Stimulated activated CD8-positive, alpha-beta memory T cell treated with anti-CD3 and anti-CD28 coated beads, Interleukin-4, amount 100 ng/mL, for 24 hours (primary cell): Measurements from ENCODE around the gene AKT1.
"Not testable (repeated sequence)": the region's sequence is repeated elsewhere in the genome, so short reads cannot be mapped to it uniquely, and the experiment has no call there.

ENCODE experiments used
- DNase-seq: peaks from one replicate; pipeline ENCODE4 v3.0.0-alpha.2; 2020; ENCODE audit warnings: low read depth

AKT1 gene

GRCh38 chr14:104738375-104739019 lies 57.1 kb downstream of the AKT1 start:
- no peak for DNase-seq

- DNase-seq: no peak
Observed at GRCh38 chr14:104735830-104736642, 59.5 kb downstream of the AKT1 start.

DNA sequence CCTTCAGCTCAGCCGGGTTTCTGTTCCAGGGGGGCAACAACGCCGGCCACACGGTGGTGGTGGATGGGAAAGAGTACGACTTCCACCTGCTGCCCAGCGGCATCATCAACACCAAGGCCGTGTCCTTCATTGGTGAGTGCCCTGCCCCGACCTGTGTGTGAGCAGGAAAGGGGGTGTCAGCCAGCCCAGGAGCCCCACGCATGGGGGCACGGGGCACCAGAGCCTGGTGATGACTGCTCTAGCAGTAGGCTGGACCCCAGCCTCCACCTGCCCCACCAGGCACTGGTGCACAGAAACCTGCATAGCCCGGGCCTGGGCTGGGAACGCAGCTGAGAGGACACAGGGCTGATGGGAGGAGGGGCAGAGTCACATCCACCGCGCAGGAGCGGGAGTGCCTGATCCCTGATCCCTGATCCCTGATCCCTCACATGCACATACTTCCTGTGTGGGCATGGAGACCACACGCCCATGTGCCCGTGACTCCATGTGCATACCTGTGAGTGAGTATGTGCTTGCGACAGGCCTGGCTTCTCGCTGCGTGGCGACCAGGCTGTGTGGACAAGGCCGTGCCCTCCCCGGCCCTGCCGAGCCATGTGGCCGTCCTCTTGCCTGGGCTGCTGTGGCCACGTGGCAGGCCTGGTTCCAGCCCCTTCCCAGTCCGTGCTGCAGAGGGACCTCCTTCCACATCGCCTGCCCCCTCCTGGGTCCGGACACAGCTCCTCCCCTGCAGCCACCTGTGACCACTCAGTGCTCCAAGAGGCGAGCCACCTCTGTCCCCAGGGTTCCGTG lies 60.4 kb downstream of the AKT1 start:
- DNase-seq: no peak

- DNase-seq: no peak
Observed at GRCh38 chr14:104734601-104734990, 61.0 kb downstream of the AKT1 start.

- DNase-seq: no peak
Observed at GRCh38 chr14:104734051-104734587, 61.4 kb downstream of the AKT1 start.

- DNase-seq: no peak
Observed at GRCh38 chr14:104732931-104733681, 62.4 kb downstream of the AKT1 start.

- DNase-seq: no peak
Observed at GRCh38 chr14:104732355-104732804, 63.2 kb downstream of the AKT1 start.

- DNase-seq: no peak
Observed at GRCh38 chr14:104731320-104732294, 63.9 kb downstream of the AKT1 start.

DNA sequence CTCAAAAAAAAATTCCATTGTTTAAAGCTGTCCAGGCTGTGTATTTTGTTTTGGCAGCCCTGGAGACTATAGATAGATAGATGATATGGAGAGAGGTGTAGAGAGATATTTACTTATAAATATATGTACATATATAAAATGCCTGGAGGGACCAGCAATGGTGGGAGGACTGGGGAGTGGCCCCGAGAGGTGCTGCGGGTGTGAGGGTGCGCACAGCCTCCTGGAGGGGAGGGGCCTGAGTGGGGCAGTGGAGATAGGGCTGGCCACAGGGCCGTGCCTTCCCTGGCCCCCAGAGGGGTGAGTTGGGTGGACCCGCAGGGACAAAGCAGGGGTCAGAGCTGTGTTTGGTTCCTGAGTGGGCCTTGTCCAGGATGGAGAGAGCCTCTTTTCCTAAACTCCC lies 65.1 kb downstream of the AKT1 start:
- DNase-seq: no peak

DNA sequence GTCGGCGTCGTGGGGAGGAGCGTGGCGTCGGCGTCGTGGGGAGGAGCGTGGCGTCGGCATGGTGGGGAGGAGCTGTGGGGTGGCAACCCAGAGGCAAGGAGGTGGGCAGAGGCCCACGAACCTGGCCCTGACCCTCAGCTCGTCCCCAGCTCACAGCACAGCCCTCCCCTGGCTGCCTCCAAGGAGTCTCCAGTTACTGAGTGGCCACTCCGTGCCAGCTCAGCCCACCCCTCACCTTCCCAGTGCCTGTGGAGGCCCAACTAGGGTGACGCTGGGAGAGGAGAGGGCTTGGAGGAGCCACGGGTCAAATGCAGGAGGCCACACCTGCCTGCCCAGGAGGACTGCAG lies 65.7 kb downstream of the AKT1 start:
- DNase-seq: no peak

DNA sequence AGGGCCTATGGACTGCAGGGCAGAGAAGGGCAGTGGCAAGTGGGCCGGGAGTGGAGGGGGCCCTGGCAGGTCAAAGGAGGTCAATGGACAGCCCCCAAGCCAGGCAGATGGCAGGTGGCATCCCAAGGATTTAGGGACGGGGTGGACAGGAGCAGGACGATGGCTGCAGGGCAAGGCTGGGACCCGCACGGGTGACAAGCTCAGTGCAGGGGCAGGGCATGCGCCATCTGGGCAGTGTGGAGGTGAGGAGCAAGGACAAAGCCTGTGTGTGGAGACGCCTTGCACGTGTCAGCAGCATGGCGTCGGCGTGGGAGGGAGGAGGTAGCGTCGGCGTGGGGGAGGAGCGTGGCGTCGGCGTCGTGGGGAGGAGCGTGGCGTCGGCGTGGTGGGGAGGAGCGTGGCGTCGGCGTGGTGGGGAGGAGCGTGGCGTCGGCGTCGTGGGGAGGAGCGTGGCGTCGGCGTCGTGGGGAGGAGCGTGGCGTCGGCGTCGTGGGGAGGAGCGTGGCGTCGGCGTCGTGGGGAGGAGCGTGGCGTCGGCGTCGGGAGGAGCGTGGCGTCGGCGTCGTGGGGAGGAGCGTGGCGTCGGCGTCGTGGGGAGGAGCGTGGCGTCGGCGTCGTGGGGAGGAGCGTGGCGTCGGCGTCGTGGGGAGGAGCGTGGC lies 66.2 kb downstream of the AKT1 start:
- not testable (repeated sequence) for DNase-seq

DNA sequence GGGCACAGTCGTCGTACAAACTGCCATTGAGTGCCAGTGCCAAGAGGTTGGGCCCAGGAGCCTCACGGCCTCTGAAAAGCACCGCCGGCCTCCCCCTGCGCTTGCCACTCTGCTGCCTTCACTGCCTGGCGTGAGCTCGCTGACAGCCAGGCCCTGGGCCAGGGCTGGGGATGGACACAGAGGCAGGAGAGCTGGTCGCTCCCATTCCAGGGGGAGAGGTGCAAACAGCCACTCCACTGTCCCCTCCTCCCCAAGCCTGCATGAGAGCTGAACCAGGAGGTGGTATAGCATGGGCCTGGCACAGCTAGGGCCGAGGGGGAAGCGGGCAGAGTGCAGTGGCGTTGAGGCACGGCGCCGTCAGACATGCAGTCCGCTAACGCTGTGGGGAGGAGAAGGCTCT lies 66.9 kb downstream of the AKT1 start:
- no peak for DNase-seq

- no peak for DNase-seq
Observed at GRCh38 chr14:104726600-104727451, 68.7 kb downstream of the AKT1 start.

DNA sequence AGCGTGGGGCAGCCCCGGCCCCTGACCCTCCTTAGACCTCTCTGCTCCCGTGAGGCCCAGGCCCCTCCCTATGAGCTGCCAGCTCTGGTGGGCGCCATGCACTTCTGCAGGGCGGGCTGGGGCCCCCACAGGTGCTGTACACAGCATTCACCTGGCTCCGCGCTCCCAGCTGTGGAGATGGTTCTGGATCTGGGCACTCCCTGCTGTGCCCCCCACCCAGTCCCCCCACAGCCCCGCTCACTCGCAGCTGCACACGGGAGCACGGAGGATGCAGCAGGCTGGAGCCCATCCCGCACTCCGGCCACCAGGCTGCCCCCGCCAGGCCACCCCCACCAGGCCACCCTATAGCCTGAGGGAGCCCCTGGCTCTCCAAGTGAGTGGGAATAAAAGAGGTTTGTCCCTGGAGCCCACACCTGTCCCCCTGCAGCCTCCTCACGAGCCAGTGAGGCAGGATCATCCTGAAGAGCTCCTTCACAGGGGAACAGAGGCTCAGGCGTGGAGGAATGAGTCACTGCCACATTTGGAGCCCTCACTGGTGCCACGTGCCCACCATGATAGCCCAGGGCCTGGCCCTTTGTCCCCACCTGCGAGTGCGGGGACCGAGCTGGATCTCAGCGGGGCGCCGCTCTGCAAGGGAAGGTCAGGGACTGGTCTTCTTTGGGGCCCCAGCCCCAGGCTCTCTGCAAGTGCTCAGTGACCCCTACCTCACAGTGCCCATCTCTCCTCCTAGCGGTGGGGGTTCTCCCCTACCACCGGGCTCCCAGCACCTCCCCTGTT lies 69.6 kb downstream of the AKT1 start:
- no peak for DNase-seq

GRCh38 chr14:104724981-104725771 lies 70.4 kb downstream of the AKT1 start:
- DNase-seq: no peak

DNA sequence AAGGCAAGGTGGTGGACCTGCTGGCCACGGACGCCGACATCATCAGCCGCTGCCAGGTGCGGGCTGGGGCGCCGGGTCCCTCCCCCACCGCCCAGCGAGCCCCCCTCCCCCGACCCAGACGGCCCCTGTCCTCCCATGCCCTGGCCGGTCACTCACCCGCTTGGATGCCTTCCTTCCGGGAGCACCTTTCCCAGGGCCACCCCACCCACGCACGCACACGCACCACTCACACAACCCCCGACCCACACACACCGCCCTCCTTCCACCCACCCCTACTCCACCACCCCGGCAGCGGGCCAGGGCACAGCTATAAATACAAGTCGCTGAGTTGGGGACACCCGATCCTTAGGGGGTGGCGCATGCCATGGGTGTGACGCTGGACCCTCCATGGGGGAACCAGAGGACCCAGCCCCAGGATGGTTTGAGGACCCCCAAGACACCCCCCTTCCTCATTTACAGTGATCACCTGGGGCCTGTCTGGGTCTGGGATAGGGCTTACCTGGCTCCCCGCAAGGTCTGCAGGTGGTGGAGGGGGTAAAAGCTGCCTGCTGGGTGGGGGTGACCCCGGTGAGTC lies 71.1 kb downstream of the AKT1 start:
- DNase-seq: no peak
